ENCODE results near the gene RPL27A. TPM values are rescaled to one million over a fixed set of nuclear protein-coding genes. Genes with fewer than 3 reads are reported as not detected.

The RPL27A gene
- polyA plus RNA-seq = 1,000 to 10,000 TPM; 2,503 to 4,316 (median 3,116) TPM
- long read RNA-seq, donor 1, full-length matches to known transcripts = 4,653 of 5,197 reads
- long read RNA-seq, donor 1, partial matches to known transcripts = 290 of 5,197 reads
- long read RNA-seq, donor 1, other reads (novel, unspliced or antisense) = 254 of 5,197 reads
- long read RNA-seq, donor 2, full-length matches to known transcripts = 974 of 1,064 reads
- long read RNA-seq, donor 2, partial matches to known transcripts = 59 of 1,064 reads
- long read RNA-seq, donor 2, other reads (novel, unspliced or antisense) = 31 of 1,064 reads
- long read RNA-seq, donor 3, full-length matches to known transcripts = 1,597 of 1,817 reads
- long read RNA-seq, donor 3, partial matches to known transcripts = 140 of 1,817 reads
- long read RNA-seq, donor 3, other reads (novel, unspliced or antisense) = 80 of 1,817 reads
- long read RNA-seq, donor 4, full-length matches to known transcripts = 88 of 88 reads
- long read RNA-seq, donor 4, partial matches to known transcripts = 0 of 88 reads
- long read RNA-seq, donor 4, other reads (novel, unspliced or antisense) = 0 of 88 reads
- long read RNA-seq, donor 5, full-length matches to known transcripts = 546 of 626 reads
- long read RNA-seq, donor 5, partial matches to known transcripts = 72 of 626 reads
- long read RNA-seq, donor 5, other reads (novel, unspliced or antisense) = 8 of 626 reads
- long read RNA-seq, donor 6, full-length matches to known transcripts = 1,733 of 1,945 reads
- long read RNA-seq, donor 6, partial matches to known transcripts = 102 of 1,945 reads
- long read RNA-seq, donor 6, other reads (novel, unspliced or antisense) = 110 of 1,945 reads
- long read RNA-seq, donor 7 = 0 reads
- long read RNA-seq, donor 8, full-length matches to known transcripts = 298 of 303 reads
- long read RNA-seq, donor 8, partial matches to known transcripts = 0 of 303 reads
- long read RNA-seq, donor 8, other reads (novel, unspliced or antisense) = 5 of 303 reads
- long read RNA-seq, donor 9, full-length matches to known transcripts = 433 of 467 reads
- long read RNA-seq, donor 9, partial matches to known transcripts = 25 of 467 reads
- long read RNA-seq, donor 9, other reads (novel, unspliced or antisense) = 9 of 467 reads
- long read RNA-seq, donor 10, full-length matches to known transcripts = 2,180 of 2,411 reads
- long read RNA-seq, donor 10, partial matches to known transcripts = 120 of 2,411 reads
- long read RNA-seq, donor 10, other reads (novel, unspliced or antisense) = 111 of 2,411 reads

DNA sequence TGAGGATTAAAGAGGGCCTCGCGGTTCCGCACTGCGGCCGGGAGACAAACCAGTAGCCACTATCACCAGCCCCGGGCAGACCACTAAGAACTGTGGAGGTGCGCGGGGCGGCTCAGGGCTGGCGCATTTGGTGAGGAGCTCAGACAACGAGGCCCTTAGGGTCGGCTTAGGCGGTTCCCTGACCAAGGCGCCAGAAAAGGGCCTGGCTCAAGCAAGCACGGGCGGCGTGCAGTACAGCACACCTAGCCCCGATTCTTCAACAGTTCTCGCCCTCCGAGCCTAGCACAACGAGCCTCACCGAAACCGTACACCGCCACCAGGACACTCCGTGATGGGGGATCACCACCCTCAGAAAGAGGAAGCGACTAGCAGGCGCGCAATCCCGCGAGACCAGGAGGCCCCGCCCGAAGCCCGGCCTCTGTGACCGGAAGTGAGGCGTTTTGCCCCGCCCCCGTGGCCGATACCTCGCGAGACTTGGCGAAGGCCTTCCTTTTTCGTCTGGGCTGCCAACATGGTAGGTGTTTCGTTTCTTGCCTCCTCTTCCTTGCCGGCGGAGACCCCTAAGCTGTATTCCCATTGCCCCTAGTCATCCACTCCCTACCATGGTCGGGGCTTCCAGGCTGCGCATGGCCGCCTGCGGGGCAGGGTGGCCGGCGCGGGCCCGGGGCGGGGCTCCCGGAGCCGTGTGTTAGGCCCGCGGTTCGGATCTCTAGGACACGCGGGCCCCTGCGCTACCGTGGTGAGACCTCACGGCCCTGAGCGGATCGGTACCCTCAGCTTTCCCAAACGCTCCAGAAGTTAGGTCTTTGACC lies at the start of gene RPL27A, which contains the start of gene TRIM66:
Gene RPL27A (plus strand): TSS at position 490 of the 812 bp plus-strand sequence. CDS start 22 bp downstream, at position 512.
Gene TRIM66 (minus strand): TSS at position 363 of the 812 bp plus-strand sequence. CDS start 10,391 bp downstream, outside the sequence.
- DNase-seq (peak; percentile 96 to 99), FAIRE-seq (no peak)
- WGBS, 3 donors = 0 to 1% (median 0%) methylated on average over 63 to 67 of the region's 67 CpGs
- H3K36me3 ChIP-seq (ENCODE audit: control insufficient read depth in 3 of 3, insufficient read depth in 2 of 3, low read depth in 1 of 3, low read length in 3 of 3) = peaks cover 12 to 27% (median 22%) of the 10 kb centered on the region in 3 donors
- peak within 1 kb of the TSS; percentile 66 to 80 (median 79) for H3K4me3 ChIP-seq (ENCODE audit: low read depth in 1 of 3, low read length in 3 of 3)
- H3K27me3 ChIP-seq (ENCODE audit: control insufficient read depth in 3 of 3, insufficient read depth in 3 of 3, low read length in 3 of 3) = no peaks in the 10 kb centered on the region
- peaks cover 3 to 7% (median 3%) of the 10 kb centered on the region in 3 donors for H3K4me1 ChIP-seq (ENCODE audit: control insufficient read depth in 3 of 3, insufficient read depth in 2 of 3, low read depth in 1 of 3, low read length in 2 of 3)
- H3K9me3 ChIP-seq (ENCODE audit: control insufficient read depth in 2 of 2, insufficient read depth in 1 of 2, low read depth in 1 of 2, low read length in 1 of 2) = no peaks in the 10 kb centered on the region
- H3K27ac ChIP-seq (ENCODE audit: low read depth in 1 of 3, low read length in 2 of 3) = peak within 1 kb of the TSS; percentile 90 to 98 (median 95)

DNA sequence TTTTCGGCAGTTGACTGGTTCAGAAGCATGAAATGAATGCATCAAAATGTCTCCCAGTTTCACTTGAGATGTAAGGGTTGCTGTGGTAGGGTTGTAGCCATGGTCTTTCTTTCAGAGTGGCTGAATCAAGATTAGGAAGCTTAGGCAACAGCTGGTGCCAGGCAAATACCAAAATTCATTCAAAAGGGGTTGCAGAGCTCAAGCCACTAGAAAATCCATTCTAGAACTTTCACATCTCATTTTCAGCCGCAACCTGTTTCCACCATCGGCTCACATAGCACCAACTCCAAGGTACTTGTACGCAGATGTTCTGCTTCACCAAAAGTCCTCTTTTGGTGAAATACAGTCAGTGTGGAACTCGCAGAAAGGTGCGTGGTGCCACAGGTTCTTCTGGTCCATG lies 48.1 kb upstream of the RPL27A start:
- H3K27ac ChIP-seq (ENCODE audit: low read depth in 1 of 3, low read length in 2 of 3) = no peak overlapping the region

DNA sequence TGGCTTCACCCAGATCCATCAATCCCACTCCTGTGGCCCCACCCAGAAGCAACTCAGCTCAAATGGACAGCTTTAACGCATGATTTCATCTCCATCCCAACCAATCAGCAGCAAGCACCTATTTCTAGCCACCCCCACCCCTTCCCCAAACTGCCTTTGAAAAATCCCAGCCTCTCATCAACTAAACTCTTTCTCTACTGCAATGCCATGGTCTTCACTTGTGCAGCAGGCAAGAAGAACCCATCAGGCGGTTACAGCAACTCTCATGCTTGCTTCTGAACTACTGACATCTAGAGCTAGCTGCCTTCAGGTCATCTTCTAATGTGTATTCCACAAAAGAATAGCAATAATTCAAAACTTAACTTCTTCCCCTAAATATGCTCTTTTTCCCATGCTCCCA lies 46.5 kb upstream of the RPL27A start:
- FAIRE-seq (no peak), DNase-seq (no peak)
- peaks cover 0 to 15% of the 10 kb centered on the region in 2 donors for H3K9me3 ChIP-seq (ENCODE audit: control insufficient read depth in 2 of 2, insufficient read depth in 1 of 2, low read depth in 1 of 2, low read length in 1 of 2)
- H3K27me3 ChIP-seq (ENCODE audit: control insufficient read depth in 3 of 3, insufficient read depth in 3 of 3, low read length in 3 of 3) = no peaks in the 10 kb centered on the region
- no peak overlapping the region for H3K4me3 ChIP-seq (ENCODE audit: low read depth in 1 of 3, low read length in 3 of 3)
- H3K4me1 ChIP-seq (ENCODE audit: control insufficient read depth in 3 of 3, insufficient read depth in 2 of 3, low read depth in 1 of 3, low read length in 2 of 3) = peaks cover 0 to 3% (median 0%) of the 10 kb centered on the region in 3 donors
- 97 to 100% (median 98%) methylated on average over 2 of the region's 2 CpGs for WGBS, 3 donors
- peaks cover 0 to 44% (median 20%) of the 10 kb centered on the region in 3 donors for H3K36me3 ChIP-seq (ENCODE audit: control insufficient read depth in 3 of 3, insufficient read depth in 2 of 3, low read depth in 1 of 3, low read length in 3 of 3)
- no peak overlapping the region for H3K27ac ChIP-seq (ENCODE audit: low read depth in 1 of 3, low read length in 2 of 3)

More for the DNA sequence above, 48.1 kb upstream of the RPL27A start:
- 94 to 96% (median 94%) methylated on average over 6 of the region's 6 CpGs for WGBS, 3 donors
- FAIRE-seq (no peak), DNase-seq (no peak)
- peaks cover 0 to 15% of the 10 kb centered on the region in 2 donors for H3K9me3 ChIP-seq (ENCODE audit: control insufficient read depth in 2 of 2, insufficient read depth in 1 of 2, low read depth in 1 of 2, low read length in 1 of 2)
- peaks cover 0 to 35% (median 18%) of the 10 kb centered on the region in 3 donors for H3K36me3 ChIP-seq (ENCODE audit: control insufficient read depth in 3 of 3, insufficient read depth in 2 of 3, low read depth in 1 of 3, low read length in 3 of 3)
- H3K4me1 ChIP-seq (ENCODE audit: control insufficient read depth in 3 of 3, insufficient read depth in 2 of 3, low read depth in 1 of 3, low read length in 2 of 3) = no peaks in the 10 kb centered on the region
- H3K4me3 ChIP-seq (ENCODE audit: low read depth in 1 of 3, low read length in 3 of 3) = no peak overlapping the region
- H3K27me3 ChIP-seq (ENCODE audit: control insufficient read depth in 3 of 3, insufficient read depth in 3 of 3, low read length in 3 of 3) = no peaks in the 10 kb centered on the region

DNA sequence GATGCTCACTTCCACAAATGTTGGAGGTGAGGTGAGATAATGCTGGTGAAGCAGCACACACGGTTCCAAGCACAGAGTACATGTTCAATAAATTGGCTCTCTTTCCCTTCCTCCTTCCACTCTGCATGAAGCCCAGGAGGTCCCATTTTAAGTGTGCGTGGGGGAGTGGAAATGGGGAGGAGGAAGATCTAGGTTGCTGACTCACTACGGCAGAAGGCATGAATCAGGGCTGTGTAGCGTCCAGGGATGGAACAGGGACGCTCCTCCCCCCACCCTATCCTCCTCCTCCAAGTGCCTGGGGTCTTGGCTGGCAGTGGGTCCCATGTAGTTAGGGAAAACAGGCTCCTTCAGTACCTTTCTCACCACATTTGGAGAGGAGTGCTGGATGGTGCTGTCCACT lies 44.3 kb upstream of the RPL27A start:
- WGBS, 3 donors = 93 to 97% (median 94%) methylated on average over 5 of the region's 5 CpGs
- peaks cover 0 to 3% (median 0%) of the 10 kb centered on the region in 3 donors for H3K4me1 ChIP-seq (ENCODE audit: control insufficient read depth in 3 of 3, insufficient read depth in 2 of 3, low read depth in 1 of 3, low read length in 2 of 3)

DNA sequence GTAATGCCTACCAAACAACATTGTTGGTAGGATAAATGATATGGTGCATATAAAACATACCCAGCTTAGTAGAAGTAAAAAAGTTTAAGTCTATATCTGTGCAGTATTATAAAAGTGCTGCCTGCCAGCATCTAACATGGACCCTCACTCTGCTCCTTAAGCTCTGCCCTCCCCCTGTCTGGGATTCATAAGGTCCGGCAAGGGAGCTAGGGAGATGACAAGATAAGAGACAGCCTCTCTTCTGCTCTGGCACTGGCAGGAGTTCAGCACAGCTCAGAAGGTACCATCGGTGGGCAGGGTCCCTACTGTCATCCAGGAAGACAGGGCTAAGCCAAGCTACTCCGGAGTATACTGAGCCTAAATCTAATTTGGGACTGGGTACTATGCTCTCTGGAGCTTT lies 42.9 kb upstream of the RPL27A start:
- Histone ChIP-seq H3K9me3 (ENCODE audit: control insufficient read depth in 2 of 2, insufficient read depth in 1 of 2, low read depth in 1 of 2, low read length in 1 of 2) (peaks cover 0 to 15% of the 10 kb centered on the region in 2 donors), H3K4me3 (ENCODE audit: low read depth in 1 of 3, low read length in 3 of 3) (no peak overlapping the region), H3K27me3 (ENCODE audit: control insufficient read depth in 3 of 3, insufficient read depth in 3 of 3, low read length in 3 of 3) (no peaks in the 10 kb centered on the region), H3K4me1 (ENCODE audit: control insufficient read depth in 3 of 3, insufficient read depth in 2 of 3, low read depth in 1 of 3, low read length in 2 of 3) (peaks cover 0 to 3% (median 0%) of the 10 kb centered on the region in 3 donors), H3K27ac (ENCODE audit: low read depth in 1 of 3, low read length in 2 of 3) (no peak overlapping the region), H3K36me3 (ENCODE audit: control insufficient read depth in 3 of 3, insufficient read depth in 2 of 3, low read depth in 1 of 3, low read length in 3 of 3) (peaks cover 3 to 43% (median 18%) of the 10 kb centered on the region in 3 donors)
- 92 to 93% (median 92%) methylated on average over 3 of the region's 3 CpGs for whole genome bisulfite sequencing, 3 donors
- DNase-seq = no peak
- no peak for FAIRE-seq

More for the DNA sequence above, 44.3 kb upstream of the RPL27A start:
- H3K27ac ChIP-seq (ENCODE audit: low read depth in 1 of 3, low read length in 2 of 3) = no peak overlapping the region
- peaks cover 3 to 52% (median 19%) of the 10 kb centered on the region in 3 donors for H3K36me3 ChIP-seq (ENCODE audit: control insufficient read depth in 3 of 3, insufficient read depth in 2 of 3, low read depth in 1 of 3, low read length in 3 of 3)
- H3K9me3 ChIP-seq (ENCODE audit: control insufficient read depth in 2 of 2, insufficient read depth in 1 of 2, low read depth in 1 of 2, low read length in 1 of 2) = peaks cover 0 to 15% of the 10 kb centered on the region in 2 donors
- H3K27me3 ChIP-seq (ENCODE audit: control insufficient read depth in 3 of 3, insufficient read depth in 3 of 3, low read length in 3 of 3) = no peaks in the 10 kb centered on the region
- FAIRE-seq (no peak), DNase-seq (no peak)
- H3K4me3 ChIP-seq (ENCODE audit: low read depth in 1 of 3, low read length in 3 of 3) = no peak overlapping the region

DNA sequence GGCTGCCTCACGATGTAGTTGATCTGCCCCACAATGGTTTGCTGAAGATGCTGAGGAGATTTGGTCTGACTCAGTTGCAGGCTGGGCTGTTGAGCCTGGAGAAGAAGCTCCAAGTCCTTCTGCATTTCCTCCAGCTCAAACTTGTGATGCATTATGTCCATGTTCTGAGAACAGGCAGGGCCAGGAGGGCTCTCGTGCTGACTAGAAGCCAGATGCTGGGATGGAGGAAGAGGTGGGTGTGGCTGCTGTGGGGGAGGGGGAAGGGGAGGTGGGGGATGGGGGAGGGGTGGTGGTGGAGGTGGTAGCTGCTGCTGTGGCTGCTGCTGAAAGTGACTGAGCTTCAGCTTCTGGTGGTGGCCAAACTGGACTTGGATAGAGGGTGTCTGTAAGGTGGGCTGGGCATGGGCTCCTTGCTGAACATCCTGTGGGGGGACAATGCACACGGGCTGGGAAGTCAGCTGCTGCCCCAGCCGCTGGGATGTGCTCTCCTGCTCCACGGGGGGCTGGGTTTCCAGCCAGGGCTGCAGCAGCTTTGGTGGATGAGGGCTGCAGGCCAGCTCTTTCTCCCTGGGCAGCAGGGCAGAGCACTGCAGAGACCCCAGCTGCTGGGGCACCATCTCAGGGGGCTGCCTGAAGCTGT lies 42.2 kb upstream of the RPL27A start:
- no peak for FAIRE-seq
- peaks cover 0 to 14% of the 10 kb centered on the region in 2 donors for H3K9me3 ChIP-seq (ENCODE audit: control insufficient read depth in 2 of 2, insufficient read depth in 1 of 2, low read depth in 1 of 2, low read length in 1 of 2)
- H3K27ac ChIP-seq (ENCODE audit: low read depth in 1 of 3, low read length in 2 of 3) = no peak overlapping the region
- H3K27me3 ChIP-seq (ENCODE audit: control insufficient read depth in 3 of 3, insufficient read depth in 3 of 3, low read length in 3 of 3) = no peaks in the 10 kb centered on the region
- H3K36me3 ChIP-seq (ENCODE audit: control insufficient read depth in 3 of 3, insufficient read depth in 2 of 3, low read depth in 1 of 3, low read length in 3 of 3) = peaks cover 3 to 41% (median 20%) of the 10 kb centered on the region in 3 donors
- peaks cover 0 to 3% (median 0%) of the 10 kb centered on the region in 3 donors for H3K4me1 ChIP-seq (ENCODE audit: control insufficient read depth in 3 of 3, insufficient read depth in 2 of 3, low read depth in 1 of 3, low read length in 2 of 3)
- no peak for DNase-seq
- 65 to 84% (median 80%) methylated on average over 5 of the region's 5 CpGs for WGBS, 3 donors
- H3K4me3 ChIP-seq (ENCODE audit: low read depth in 1 of 3, low read length in 3 of 3) = no peak overlapping the region

DNA sequence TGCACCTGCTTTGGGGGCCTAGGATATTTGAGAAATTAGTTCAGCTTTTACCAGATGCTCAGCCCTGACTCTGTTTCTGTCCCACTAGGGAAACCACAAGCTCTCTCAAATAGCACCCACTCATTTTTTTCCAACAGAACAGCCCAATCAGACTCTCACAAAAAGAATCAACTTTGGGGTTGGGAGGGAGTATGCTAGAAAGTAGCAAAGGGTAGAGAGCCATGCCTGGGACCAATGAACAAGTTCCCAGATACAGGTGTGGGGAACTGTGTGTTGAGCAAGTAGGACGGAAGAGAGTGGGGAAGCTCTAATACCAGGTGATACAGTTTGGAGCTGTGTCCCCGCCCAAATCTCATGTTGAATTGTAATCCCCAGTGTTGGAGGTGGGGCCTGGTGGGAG lies 41.3 kb upstream of the RPL27A start:
- Histone ChIP-seq H3K27ac (ENCODE audit: low read depth in 1 of 3, low read length in 2 of 3) (peak overlapping the region in 1 of 3 donors; percentile 11), H3K9me3 (ENCODE audit: control insufficient read depth in 2 of 2, insufficient read depth in 1 of 2, low read depth in 1 of 2, low read length in 1 of 2) (peaks cover 0 to 5% of the 10 kb centered on the region in 2 donors), H3K4me1 (ENCODE audit: control insufficient read depth in 3 of 3, insufficient read depth in 2 of 3, low read depth in 1 of 3, low read length in 2 of 3) (peaks cover 0 to 3% (median 0%) of the 10 kb centered on the region in 3 donors), H3K27me3 (ENCODE audit: control insufficient read depth in 3 of 3, insufficient read depth in 3 of 3, low read length in 3 of 3) (no peaks in the 10 kb centered on the region), H3K4me3 (ENCODE audit: low read depth in 1 of 3, low read length in 3 of 3) (no peak overlapping the region), H3K36me3 (ENCODE audit: control insufficient read depth in 3 of 3, insufficient read depth in 2 of 3, low read depth in 1 of 3, low read length in 3 of 3) (peaks cover 3 to 38% (median 24%) of the 10 kb centered on the region in 3 donors)
- no peak for DNase-seq
- WGBS, 3 donors = 65 to 83% (median 71%) methylated on average over 2 of the region's 2 CpGs
- FAIRE-seq = no peak

Data from small intestine (tissue), 16 donors.